Liver (tissue), 3 donors: ENCODE results near the gene MPC1.
A peak's percentile ranks its signal among the peaks of the same experiment; 100 is the strongest.

Experiments used
- CTCF ChIP-seq: fragments of 150-350 bp; IDR thresholded peaks from 2 replicates; pipeline ENCODE4 v1.5.1; 2017; ENCODE audit warnings: improper control_type of control experiment, low read depth, low read length; ENCODE audit not compliant: missing input control
- RAD21 ChIP-seq, 2 donors: IDR thresholded peaks; 2 replicates each; pipeline ENCODE4 v1.6.1; 2016; ENCODE audit warnings: antibody characterized with exemption in 2 of 2, mild to moderate bottlenecking in 2 of 2
- REST ChIP-seq: IDR thresholded peaks from 2 replicates; pipeline ENCODE4 v1.6.1; 2016; ENCODE audit warnings: antibody characterized with exemption, mild to moderate bottlenecking
- YY1 ChIP-seq: IDR thresholded peaks from 2 replicates; pipeline ENCODE4 v1.6.1; 2016; ENCODE audit warnings: antibody characterized with exemption, mild to moderate bottlenecking
- donor health status: healthy.
- donor health status: healthy.

GRCh38 chr6:166342349-166343149 lies 40.2 kb downstream of the MPC1 start, which contains the start of gene SFT2D1:
- TF ChIP-seq CTCF = no peak
- TF ChIP-seq YY1 = peak; percentile 75
- no peak for TF ChIP-seq RAD21 (IDR thresholded peaks at IDR 0.05)
- TF ChIP-seq REST = peak; percentile 40
